A549 (cell line): Measurements from ENCODE around the gene TRIM54.
"Not testable (repeated sequence)": the region's sequence is repeated elsewhere in the genome, so short reads cannot be mapped to it uniquely, and the experiment has no call there.

Experiments used
- BHLHE40 ChIP-seq: IDR thresholded peaks from 2 replicates; pipeline ENCODE4 v1.6.1; 2012; ENCODE audit warnings: low read depth, low read length, inconsistent platforms
- CEBPB ChIP-seq, 2 experiments: fragments of >200 bp in 1 of 2; sonication (Bioruptor Twin) in 1 of 2; formaldehyde crosslinking in 1 of 2; IDR thresholded peaks; 2 replicates each; pipeline ENCODE4 v1.6.1; 2012 to 2016
- EP300 ChIP-seq, 2 experiments: fragments of >200 bp; sonication (Bioruptor Twin); formaldehyde crosslinking; IDR thresholded peaks; 2 replicates in 1 of 2; 3 replicates in 1 of 2; pipeline ENCODE4 v1.6.1; 2016 to 2017
- NFE2L2 ChIP-seq: fragments of 150-350 bp; conservative IDR thresholded peaks from 2 replicates; pipeline ENCODE4 v1.6.1; 2014; ENCODE audit warnings: low read length
- ZFP36 ChIP-seq: fragments of 450-650 bp; IDR thresholded peaks from 2 replicates; pipeline ENCODE4 v1.6.1; 2014; ENCODE audit warnings: borderline replicate concordance; ENCODE audit not compliant: partially characterized antibody
- TF ChIP-seq, protein P1 (sequence below): fragments of >200 bp; sonication (Bioruptor Twin); formaldehyde crosslinking; IDR thresholded peaks from 3 replicates; pipeline ENCODE4 v1.5.1; 2016

DNA sequence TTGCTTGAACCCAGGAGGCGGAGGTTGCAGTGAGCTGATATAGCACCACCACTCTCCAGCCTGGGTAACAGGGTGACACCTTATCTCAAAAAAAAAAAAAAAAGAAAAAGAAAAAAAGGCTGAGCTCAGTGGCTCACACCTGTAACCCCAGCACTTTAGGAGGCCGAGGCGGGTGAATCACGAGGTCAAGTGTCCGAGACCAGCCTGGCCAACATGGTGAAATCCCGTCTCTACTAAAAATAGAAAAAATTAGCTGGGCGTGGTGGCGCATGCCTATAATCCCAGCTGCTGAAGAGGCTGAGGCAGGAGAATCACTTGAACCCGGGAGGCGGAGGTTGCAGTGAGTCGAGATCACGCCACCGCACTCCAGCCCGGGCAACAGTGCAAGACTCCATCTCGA, 37.6 kb downstream of the TRIM54 start:
- TF ChIP-seq EP300 (IDR thresholded peaks at IDR 0.05); BHLHE40; ZFP36; NFE2L2; CEBPB (IDR thresholded peaks at IDR 0.05): not testable (repeated sequence)
- TF ChIP-seq, protein P1, sequence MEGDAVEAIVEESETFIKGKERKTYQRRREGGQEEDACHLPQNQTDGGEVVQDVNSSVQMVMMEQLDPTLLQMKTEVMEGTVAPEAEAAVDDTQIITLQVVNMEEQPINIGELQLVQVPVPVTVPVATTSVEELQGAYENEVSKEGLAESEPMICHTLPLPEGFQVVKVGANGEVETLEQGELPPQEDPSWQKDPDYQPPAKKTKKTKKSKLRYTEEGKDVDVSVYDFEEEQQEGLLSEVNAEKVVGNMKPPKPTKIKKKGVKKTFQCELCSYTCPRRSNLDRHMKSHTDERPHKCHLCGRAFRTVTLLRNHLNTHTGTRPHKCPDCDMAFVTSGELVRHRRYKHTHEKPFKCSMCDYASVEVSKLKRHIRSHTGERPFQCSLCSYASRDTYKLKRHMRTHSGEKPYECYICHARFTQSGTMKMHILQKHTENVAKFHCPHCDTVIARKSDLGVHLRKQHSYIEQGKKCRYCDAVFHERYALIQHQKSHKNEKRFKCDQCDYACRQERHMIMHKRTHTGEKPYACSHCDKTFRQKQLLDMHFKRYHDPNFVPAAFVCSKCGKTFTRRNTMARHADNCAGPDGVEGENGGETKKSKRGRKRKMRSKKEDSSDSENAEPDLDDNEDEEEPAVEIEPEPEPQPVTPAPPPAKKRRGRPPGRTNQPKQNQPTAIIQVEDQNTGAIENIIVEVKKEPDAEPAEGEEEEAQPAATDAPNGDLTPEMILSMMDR, result not testable (repeated sequence)
